ENCODE measurements around the gene GPR35. TPM values are rescaled to one million over a fixed set of nuclear protein-coding genes. Genes with fewer than 3 reads are reported as not detected.

GPR35 gene
- total RNA-seq, 2 donors from 2014 or later, result 48.2 to 50.7 TPM

DNA sequence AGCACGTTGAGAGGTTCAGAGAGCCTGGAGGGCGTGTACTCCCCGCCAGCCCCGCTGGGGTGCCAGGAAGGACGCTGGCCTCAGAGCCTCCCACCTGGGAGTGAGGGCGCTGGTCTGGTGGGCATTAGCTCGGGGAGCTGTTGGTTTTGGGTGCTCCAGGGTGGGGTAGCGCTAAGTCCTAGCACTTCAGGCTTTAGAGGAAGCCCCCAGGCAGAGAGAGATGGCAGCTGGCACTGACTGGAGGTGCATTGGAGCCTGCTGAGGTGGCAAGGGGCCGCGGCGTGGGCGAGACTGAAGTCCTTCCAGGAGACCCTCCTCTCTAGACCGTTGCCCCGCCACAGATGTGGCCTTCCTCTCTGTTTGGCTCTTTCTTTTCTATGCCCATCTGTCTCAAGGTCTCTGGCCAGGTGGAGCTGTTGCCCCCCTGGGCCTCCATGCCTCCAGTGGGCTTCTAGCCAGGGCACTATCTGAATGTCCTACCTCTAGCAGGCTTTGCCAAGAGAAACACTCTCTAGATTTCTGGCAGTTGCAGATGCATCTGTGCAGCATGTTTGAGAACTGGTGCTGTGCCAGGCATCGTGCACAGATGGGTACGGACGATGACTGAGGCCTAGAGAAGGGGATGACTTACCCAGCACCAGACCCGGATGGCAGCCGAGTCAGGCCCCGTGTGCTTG lies 32.1 kb upstream of the GPR35 start:
- ATAC-seq (replicated peaks in 1 of 2) (no peak), DNase-seq (no peak)
- Mint-ChIP-seq H3K27ac (no peak overlapping the region), H3K36me3 (ENCODE audit: insufficient read depth in 2 of 2) (no peaks in the 10 kb centered on the region), H3K4me3 (no peak overlapping the region), H3K4me1 (ENCODE audit: low read depth) (peaks cover 11% of the 10 kb centered on the region), H3K27me3 (ENCODE audit: low read depth) (no peaks in the 10 kb centered on the region), H3K9me3 (no peaks in the 10 kb centered on the region)

DNA sequence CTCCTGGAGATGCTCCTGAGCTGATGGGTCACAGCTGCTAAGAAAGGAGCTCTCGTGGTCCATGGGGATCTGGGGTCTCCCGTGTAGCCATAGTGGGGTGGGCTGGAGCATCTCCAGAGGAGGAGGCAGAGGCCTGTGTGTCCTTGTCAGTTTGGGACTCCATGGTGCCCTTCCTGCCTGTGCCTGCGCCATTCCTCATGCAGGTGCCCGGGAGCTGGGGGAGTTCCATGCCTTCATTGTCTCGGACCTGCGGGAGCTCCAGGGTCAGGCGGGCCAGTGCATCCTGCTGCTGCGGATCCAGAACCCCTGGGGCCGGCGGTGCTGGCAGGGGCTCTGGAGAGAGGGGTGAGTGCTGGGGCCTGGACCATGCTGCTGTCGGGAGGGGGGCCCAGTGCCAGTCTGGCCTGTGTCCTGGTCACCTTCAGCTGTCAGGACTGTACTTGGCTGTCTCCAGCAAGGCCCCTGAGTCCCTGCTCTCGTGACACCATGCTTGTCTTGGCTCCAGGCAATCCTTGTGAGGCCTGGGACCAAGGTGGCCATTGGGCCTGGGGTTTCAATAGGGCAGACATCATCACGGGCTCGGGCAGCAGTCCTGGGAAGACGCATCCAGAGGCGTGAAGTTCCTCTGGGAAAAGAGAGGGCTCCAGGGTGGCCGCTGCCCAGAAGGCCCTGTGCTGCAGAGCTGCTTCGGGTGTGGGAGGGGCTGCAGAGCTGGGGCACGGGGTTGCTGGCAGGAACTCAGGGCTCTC lies 31.4 kb upstream of the GPR35 start:
- Mint-ChIP-seq H3K27me3 (ENCODE audit: low read depth) (no peaks in the 10 kb centered on the region), H3K36me3 (ENCODE audit: insufficient read depth in 2 of 2) (no peaks in the 10 kb centered on the region)
- no peak for DNase-seq

DNA sequence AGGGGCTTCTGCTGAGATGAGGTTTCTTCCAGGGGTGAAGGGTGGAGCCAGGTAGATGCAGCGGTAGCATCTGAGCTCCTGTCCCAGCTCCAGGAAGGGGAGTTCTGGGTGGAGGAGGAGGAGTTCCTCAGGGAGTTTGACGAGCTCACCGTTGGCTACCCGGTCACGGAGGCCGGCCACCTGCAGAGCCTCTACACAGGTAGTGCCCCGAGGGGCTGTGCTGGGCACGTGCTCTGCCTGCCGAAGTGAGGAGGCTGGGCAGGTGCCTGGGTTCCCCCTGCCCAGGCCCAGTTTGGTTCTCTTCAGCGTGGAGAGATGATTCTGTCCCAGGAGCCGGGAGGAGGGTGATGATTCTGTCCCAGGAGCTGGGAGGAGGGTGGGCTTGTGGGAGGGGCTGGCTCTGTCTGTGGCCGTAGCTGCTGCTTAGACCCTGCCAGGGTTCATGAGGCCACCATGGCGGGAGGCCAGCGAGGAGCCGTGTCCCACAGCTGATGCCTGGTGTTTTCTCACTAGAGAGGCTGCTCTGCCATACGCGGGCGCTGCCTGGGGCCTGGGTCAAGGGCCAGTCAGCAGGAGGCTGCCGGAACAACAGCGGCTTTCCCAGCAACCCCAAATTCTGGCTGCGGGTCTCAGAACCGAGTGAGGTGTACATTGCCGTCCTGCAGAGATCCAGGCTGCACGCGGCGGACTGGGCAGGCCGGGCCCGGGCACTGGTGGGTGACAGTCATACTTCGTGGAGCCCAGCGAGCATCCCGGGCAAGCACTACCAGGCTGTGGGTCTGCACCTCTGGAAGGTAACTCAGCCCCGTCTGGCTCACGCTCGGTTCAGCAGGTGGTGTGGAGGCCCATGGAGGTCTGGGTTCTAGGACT lies 30.5 kb upstream of the GPR35 start:
- H3K4me3 Mint-ChIP-seq, result no peak overlapping the region
- no peaks in the 10 kb centered on the region for H3K4me1 Mint-ChIP-seq (ENCODE audit: low read depth)
- no peak overlapping the region for H3K27ac Mint-ChIP-seq
- ATAC-seq (replicated peaks in 1 of 2) (no peak), DNase-seq (no peak)
- no peaks in the 10 kb centered on the region for H3K9me3 Mint-ChIP-seq
- no peaks in the 10 kb centered on the region for H3K27me3 Mint-ChIP-seq (ENCODE audit: low read depth)
- H3K36me3 Mint-ChIP-seq (ENCODE audit: insufficient read depth in 2 of 2), result no peaks in the 10 kb centered on the region

More for the DNA sequence above, 31.4 kb upstream of the GPR35 start:
- Mint-ChIP-seq H3K4me1 (ENCODE audit: low read depth) (peaks cover 3% of the 10 kb centered on the region), H3K27ac (no peak overlapping the region), H3K4me3 (no peak overlapping the region), H3K9me3 (no peaks in the 10 kb centered on the region)
- ATAC-seq (replicated peaks in 1 of 2), result no peak

DNA sequence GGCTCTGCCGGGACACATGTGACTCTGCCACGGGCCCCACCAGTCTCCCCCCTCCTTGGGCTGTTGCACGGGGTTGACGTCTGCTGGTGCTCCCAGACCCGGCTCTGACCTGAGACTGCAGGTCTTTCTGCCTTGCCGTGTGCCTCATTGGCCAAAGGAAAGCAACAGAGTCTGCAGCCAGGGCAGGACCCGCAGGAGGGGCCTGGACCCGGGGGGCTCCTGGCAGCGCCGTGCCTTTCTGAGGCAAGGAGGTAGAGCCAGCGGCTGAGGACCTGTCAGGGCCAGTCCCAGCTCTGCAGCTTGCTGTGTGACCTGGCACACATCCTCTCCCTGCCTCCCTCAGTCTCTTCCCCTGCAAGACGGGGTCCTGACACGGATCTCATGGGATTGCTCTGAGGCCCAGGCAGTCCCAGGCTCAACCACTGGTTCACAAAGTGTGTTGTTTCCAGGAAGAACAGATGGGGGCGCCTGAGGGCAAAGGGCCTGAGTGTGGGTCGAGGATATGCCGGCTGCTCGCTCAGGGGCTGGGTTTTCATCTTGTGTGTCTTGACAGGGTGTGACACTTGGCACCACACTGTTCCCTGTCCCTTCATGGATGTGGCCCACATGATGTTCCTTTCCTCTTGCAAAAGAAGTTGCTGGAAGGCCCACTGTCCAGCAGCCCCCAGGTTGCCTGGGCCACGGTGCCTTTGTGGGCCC lies 29.8 kb upstream of the GPR35 start:
- Mint-ChIP-seq H3K4me3 (no peak overlapping the region), H3K27me3 (ENCODE audit: low read depth) (no peaks in the 10 kb centered on the region)

DNA sequence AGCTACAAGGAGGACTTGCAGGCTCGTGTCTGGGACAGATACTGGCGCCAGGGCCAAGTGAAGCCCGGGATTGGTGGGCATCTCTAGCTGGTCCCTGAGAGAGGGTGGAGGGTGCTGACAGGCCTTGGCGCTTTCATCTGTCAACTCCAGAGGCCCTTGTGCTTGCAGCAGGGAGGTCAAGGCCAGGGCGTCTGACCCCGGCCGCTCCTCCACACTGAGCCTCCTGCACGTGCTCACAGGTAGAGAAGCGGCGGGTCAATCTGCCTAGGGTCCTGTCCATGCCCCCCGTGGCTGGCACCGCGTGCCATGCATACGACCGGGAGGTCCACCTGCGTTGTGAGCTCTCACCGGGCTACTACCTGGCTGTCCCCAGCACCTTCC lies 29.2 kb upstream of the GPR35 start:
- no peaks in the 10 kb centered on the region for H3K9me3 Mint-ChIP-seq
- ATAC-seq (replicated peaks in 1 of 2), result no peak
- H3K27ac Mint-ChIP-seq, result no peak overlapping the region
- H3K27me3 Mint-ChIP-seq (ENCODE audit: low read depth), result no peaks in the 10 kb centered on the region
- no peaks in the 10 kb centered on the region for H3K36me3 Mint-ChIP-seq (ENCODE audit: insufficient read depth in 2 of 2)
- no peak for DNase-seq
- H3K4me1 Mint-ChIP-seq (ENCODE audit: low read depth), result no peaks in the 10 kb centered on the region
- H3K4me3 Mint-ChIP-seq, result no peak overlapping the region

More for the DNA sequence above, 29.8 kb upstream of the GPR35 start:
- Mint-ChIP-seq H3K27ac (no peak overlapping the region), H3K4me1 (ENCODE audit: low read depth) (no peaks in the 10 kb centered on the region), H3K9me3 (no peaks in the 10 kb centered on the region), H3K36me3 (ENCODE audit: insufficient read depth in 2 of 2) (no peaks in the 10 kb centered on the region)
- ATAC-seq (replicated peaks in 1 of 2), result peak; percentile 40 to 66
- DNase-seq, result peak; percentile 58 to 65

DNA sequence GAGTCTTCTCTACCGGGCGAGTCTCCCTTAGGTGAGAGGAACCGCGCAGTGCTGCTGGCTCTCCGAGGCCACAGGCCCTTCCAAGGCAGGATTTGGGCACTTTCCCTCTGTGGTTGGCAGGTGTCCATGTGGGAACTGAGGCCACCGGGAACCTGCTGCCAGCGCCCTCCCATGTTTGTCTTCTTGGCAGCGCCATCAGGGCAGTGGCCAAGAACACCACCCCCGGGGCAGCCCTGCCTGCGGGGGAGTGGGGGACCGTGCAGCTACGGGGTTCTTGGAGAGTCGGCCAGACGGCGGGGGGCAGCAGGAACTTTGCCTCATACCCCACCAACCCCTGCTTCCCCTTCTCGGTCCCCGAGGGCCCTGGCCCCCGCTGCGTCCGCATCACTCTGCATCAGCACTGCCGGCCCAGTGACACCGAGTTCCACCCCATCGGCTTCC lies 28.8 kb upstream of the GPR35 start:
- ATAC-seq (replicated peaks in 1 of 2), result no peak
- no peaks in the 10 kb centered on the region for H3K27me3 Mint-ChIP-seq (ENCODE audit: low read depth)
- H3K4me1 Mint-ChIP-seq (ENCODE audit: low read depth), result no peaks in the 10 kb centered on the region
- no peak overlapping the region for H3K27ac Mint-ChIP-seq
- no peak overlapping the region for H3K4me3 Mint-ChIP-seq
- H3K9me3 Mint-ChIP-seq, result no peaks in the 10 kb centered on the region
- H3K36me3 Mint-ChIP-seq (ENCODE audit: insufficient read depth in 2 of 2), result no peaks in the 10 kb centered on the region
- DNase-seq, result no peak

DNA sequence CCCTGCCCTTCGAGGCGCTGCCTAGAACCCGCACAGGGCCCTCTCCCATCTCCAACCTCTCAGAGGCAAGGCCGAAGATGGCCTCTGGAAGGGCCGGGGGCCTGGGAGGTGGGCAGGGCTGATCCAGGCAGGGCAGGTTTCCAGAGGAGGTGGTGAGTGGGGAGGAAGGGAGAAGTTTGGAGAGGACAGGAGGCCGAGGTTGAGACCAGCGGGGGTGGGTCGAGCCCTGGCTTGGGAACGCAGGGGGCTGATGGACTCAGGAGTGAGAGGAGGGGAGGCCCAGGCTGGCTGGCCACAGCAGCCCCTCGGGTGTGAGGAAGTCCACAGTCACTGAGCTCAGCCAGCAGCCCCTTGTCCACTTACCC lies 28.2 kb upstream of the GPR35 start:
- no peak overlapping the region for H3K4me3 Mint-ChIP-seq

DNA sequence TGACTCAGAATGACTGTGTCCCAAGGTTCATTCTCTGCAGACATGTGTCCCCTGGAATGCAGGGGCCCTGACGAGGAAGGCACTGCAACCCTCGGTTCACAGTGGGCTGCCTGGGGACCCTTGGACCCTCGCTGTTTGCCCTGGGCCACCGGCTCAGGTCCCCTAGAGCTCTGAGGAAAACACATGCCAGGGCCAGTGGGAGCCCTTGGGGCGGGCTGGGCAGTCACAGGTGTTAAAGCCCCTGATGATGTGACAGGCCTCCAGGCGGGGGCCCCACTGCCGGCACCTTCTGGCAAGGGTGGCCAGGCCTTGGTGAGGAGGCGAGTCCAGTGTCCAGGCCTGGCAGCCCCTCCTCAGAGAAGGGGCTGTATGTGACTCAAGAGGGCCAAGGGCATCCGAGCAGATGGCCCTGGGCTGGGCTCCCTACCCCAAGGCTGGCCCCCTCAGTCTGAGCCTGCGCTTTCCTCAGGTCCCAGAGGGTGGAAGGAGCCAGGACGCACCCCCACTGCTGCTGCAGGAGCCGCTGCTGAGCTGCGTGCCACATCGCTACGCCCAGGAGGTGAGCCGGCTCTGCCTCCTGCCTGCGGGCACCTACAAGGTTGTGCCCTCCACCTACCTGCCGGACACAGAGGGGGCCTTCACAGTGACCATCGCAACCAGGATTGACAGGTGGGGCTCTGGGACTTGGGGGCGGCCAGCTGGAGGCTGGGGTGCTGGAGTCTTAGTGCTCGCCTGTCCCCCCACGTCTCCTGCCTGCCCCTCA lies 27.7 kb upstream of the GPR35 start:
- H3K36me3 Mint-ChIP-seq (ENCODE audit: insufficient read depth in 2 of 2), result no peaks in the 10 kb centered on the region

More for the DNA sequence above, 28.2 kb upstream of the GPR35 start:
- no peak for DNase-seq
- H3K9me3 Mint-ChIP-seq, result no peaks in the 10 kb centered on the region
- H3K36me3 Mint-ChIP-seq (ENCODE audit: insufficient read depth in 2 of 2), result no peaks in the 10 kb centered on the region
- H3K4me1 Mint-ChIP-seq (ENCODE audit: low read depth), result no peaks in the 10 kb centered on the region
- H3K27ac Mint-ChIP-seq, result no peak overlapping the region
- H3K27me3 Mint-ChIP-seq (ENCODE audit: low read depth), result no peaks in the 10 kb centered on the region
- no peak for ATAC-seq (replicated peaks in 1 of 2)

DNA sequence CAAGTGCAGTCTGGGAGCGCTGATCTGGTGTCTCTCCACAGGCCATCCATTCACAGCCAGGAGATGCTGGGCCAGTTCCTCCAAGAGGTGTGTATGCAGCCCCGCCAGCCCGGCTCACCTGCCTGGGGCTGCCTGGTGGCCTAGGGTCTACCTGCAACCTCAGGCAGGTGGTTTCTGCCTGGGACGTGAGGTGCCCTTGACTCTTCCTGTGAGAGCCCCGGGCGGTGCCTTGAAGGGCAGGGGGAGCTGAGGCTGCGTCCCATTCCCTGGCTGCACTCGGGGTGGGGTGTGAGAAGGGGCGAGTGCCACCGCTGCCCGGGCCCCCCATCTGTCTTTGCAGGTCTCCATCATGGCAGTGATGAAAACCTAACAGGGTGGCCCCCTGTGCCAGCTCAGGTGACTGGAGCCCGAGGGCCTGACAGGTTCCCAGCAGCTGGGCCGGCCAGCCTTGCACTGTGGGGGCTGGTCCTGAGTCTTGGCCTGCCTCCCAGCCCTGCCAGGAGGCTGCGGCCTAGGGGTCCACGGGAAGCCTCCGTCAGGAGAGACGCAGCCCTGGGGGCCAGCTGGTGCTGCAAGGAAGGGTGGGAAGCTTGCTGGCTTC lies 26.9 kb upstream of the GPR35 start:
- Mint-ChIP-seq H3K4me3 (no peak overlapping the region), H3K4me1 (ENCODE audit: low read depth) (no peaks in the 10 kb centered on the region), H3K36me3 (ENCODE audit: insufficient read depth in 2 of 2) (no peaks in the 10 kb centered on the region), H3K9me3 (no peaks in the 10 kb centered on the region), H3K27me3 (ENCODE audit: low read depth) (no peaks in the 10 kb centered on the region), H3K27ac (no peak overlapping the region)
- DNase-seq, result no peak
- ATAC-seq (replicated peaks in 1 of 2), result no peak

More for the DNA sequence above, 27.7 kb upstream of the GPR35 start:
- DNase-seq, result no peak
- Mint-ChIP-seq H3K4me3 (no peak overlapping the region), H3K9me3 (no peaks in the 10 kb centered on the region), H3K27me3 (ENCODE audit: low read depth) (no peaks in the 10 kb centered on the region), H3K4me1 (ENCODE audit: low read depth) (no peaks in the 10 kb centered on the region), H3K27ac (no peak overlapping the region)
- no peak for ATAC-seq (replicated peaks in 1 of 2)

DNA sequence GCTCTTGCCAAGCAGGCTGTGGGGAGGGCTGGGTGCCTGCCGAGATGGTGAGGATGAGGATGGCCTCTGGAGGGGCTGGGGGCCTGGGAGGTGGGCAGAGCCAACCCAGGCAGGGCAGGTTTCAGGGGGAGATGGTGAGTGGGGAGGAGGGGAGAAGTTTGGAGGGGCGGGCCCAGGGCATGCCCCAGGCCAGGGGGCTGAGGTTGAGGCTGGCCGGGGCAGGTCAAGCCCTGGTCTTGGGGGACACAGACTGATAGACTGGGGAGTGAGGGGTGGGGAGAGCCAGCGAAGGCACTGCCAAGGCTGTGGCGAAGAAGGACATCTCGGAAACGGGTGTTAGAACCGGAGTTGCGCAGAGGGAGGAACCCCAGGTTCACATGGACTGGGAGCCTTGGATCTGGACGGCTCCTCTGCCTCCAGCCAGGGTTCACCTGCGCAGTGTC lies 26.1 kb upstream of the GPR35 start:
- no peak for DNase-seq
- H3K27ac Mint-ChIP-seq, result no peak overlapping the region
- ATAC-seq (replicated peaks in 1 of 2), result no peak
- no peaks in the 10 kb centered on the region for H3K9me3 Mint-ChIP-seq
- no peak overlapping the region for H3K4me3 Mint-ChIP-seq
- H3K36me3 Mint-ChIP-seq (ENCODE audit: insufficient read depth in 2 of 2), result no peaks in the 10 kb centered on the region
- H3K4me1 Mint-ChIP-seq (ENCODE audit: low read depth), result no peaks in the 10 kb centered on the region
- no peaks in the 10 kb centered on the region for H3K27me3 Mint-ChIP-seq (ENCODE audit: low read depth)

DNA sequence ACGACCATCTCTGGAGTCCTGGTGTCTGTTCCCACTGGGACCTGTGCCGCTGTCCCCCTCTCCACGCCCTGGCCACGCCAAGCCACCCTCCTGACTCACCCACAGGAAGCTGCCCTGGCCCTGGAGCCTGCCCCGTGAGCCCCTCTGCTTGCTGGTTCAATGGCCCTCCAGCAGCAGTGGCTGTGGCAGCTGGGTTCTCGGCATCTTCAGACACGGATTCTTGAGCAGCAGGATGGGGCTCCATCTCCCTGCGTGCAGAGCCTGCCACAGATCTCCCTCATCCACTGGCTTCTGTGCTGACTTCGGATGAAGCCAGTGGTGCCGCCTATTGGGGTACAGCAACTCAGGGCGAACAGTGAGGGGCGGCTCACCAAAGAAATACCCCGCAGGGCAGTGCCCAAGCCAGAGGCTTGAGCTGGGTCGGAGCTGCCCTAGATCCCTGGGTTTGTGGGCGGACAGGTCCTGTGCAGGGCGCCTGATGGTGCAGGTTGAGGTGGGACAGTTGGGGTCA lies 24.8 kb upstream of the GPR35 start:
- Mint-ChIP-seq H3K36me3 (ENCODE audit: insufficient read depth in 2 of 2) (no peaks in the 10 kb centered on the region), H3K27ac (no peak overlapping the region)
- ATAC-seq (replicated peaks in 1 of 2), result no peak

More for the DNA sequence above, 24.8 kb upstream of the GPR35 start:
- no peaks in the 10 kb centered on the region for H3K4me1 Mint-ChIP-seq (ENCODE audit: low read depth)
- no peaks in the 10 kb centered on the region for H3K27me3 Mint-ChIP-seq (ENCODE audit: low read depth)
- H3K4me3 Mint-ChIP-seq, result no peak overlapping the region
- no peaks in the 10 kb centered on the region for H3K9me3 Mint-ChIP-seq
- no peak for DNase-seq

Measured in activated T-cell treated with anti-CD3 and anti-CD28 coated beads, Interleukin-2, amount 50 U/mL, for 72 hours (primary cell).